OCI-LY1 (cell line): ENCODE results near the gene DYNLT4.

Source experiments
- H2AFZ ChIP-seq: fragments of 200-600 bp; sonication (generic), shearing (Covaris generic); 2 replicates; pipeline ENCODE4 v1.6.0; 2014; ENCODE audit warnings: antibody characterized with exemption, mild to moderate bottlenecking, low read length
- H3F3A ChIP-seq: fragments of 200-600 bp; sonication (generic), shearing (Covaris generic); 2 replicates; pipeline ENCODE4 v1.6.0; 2014; ENCODE audit warnings: mild to moderate bottlenecking, antibody characterized with exemption, low read length, moderate library complexity; ENCODE audit not compliant: insufficient read depth
- H3K27ac ChIP-seq: fragments of 200-600 bp; sonication (generic); 2 replicates; pipeline ENCODE4 v1.5.1; 2014; ENCODE audit warnings: low read length, mixed run types, mild to moderate bottlenecking, low read depth; ENCODE audit not compliant: poor library complexity, severe bottlenecking
- H3K27me3 ChIP-seq: fragments of 200-600 bp; sonication (generic); 2 replicates; pipeline ENCODE4 v1.6.0; 2014; ENCODE audit warnings: antibody characterized with exemption, mild to moderate bottlenecking, low read length, moderate library complexity; ENCODE audit not compliant: insufficient read depth
- H3K36me3 ChIP-seq: fragments of 200-600 bp; sonication (generic); 2 replicates; pipeline ENCODE4 v1.6.1; 2014; ENCODE audit warnings: mild to moderate bottlenecking, antibody characterized with exemption, low read length, moderate library complexity, mixed read lengths; ENCODE audit not compliant: insufficient read depth
- H3K4me1 ChIP-seq: fragments of 200-600 bp; sonication (generic); 2 replicates; pipeline ENCODE4 v1.5.1; 2014; ENCODE audit warnings: mild to moderate bottlenecking, low read length, moderate library complexity; ENCODE audit not compliant: insufficient read depth, severe bottlenecking
- H3K4me2 ChIP-seq: fragments of 200-600 bp; sonication (generic), shearing (Covaris generic); 2 replicates; pipeline ENCODE4 v1.6.1; 2014; ENCODE audit warnings: low read length
- H3K4me3 ChIP-seq: fragments of 200-600 bp; sonication (generic); 2 replicates; pipeline ENCODE4 v1.5.1; 2014; ENCODE audit warnings: low read length, low read depth, mild to moderate bottlenecking, mixed read lengths; ENCODE audit not compliant: poor library complexity, severe bottlenecking
- H3K79me2 ChIP-seq: fragments of 200-600 bp; shearing (Covaris generic); 2 replicates; pipeline ENCODE4 v1.6.1; 2016; ENCODE audit warnings: mixed run types, low read length, mixed read lengths; ENCODE audit not compliant: insufficient read depth
- H3K9ac ChIP-seq: fragments of 200-600 bp; sonication (generic), shearing (Covaris generic); 2 replicates; pipeline ENCODE4 v1.6.1; 2014; ENCODE audit warnings: mild to moderate bottlenecking, low read length, mixed read lengths
- H3K9me2 ChIP-seq: fragments of 200-600 bp; sonication (generic), shearing (Covaris generic); 2 replicates; pipeline ENCODE4 v1.6.1; 2014; ENCODE audit warnings: low read depth, mild to moderate bottlenecking, low read length, mixed read lengths
- H3K9me3 ChIP-seq: fragments of 200-600 bp; shearing (Covaris generic); 2 replicates; pipeline ENCODE4 v1.6.1; 2014; ENCODE audit warnings: low read length, mixed read lengths
- H4K20me1 ChIP-seq: fragments of 200-600 bp; sonication (generic), shearing (Covaris generic); 2 replicates; pipeline ENCODE4 v1.6.0; 2016; ENCODE audit warnings: mild to moderate bottlenecking, low read length; ENCODE audit not compliant: insufficient read depth
- CTCF ChIP-seq: fragments of 200-600 bp; sonication (generic), shearing (Covaris generic); IDR thresholded peaks from 2 replicates; pipeline ENCODE4 v1.5.1; 2017; ENCODE audit warnings: mild to moderate bottlenecking, antibody characterized with exemption, low read length, moderate library complexity, mixed read lengths
- EZH2 ChIP-seq: fragments of 200-600 bp; sonication (generic), shearing (Covaris generic); IDR thresholded peaks from 2 replicates; pipeline ENCODE4 v1.8.0; 2017; ENCODE audit warnings: borderline replicate concordance, mixed run types, mild to moderate bottlenecking, antibody characterized with exemption, low read length, moderate library complexity, mixed read lengths

Gene DYNLT4

DNA sequence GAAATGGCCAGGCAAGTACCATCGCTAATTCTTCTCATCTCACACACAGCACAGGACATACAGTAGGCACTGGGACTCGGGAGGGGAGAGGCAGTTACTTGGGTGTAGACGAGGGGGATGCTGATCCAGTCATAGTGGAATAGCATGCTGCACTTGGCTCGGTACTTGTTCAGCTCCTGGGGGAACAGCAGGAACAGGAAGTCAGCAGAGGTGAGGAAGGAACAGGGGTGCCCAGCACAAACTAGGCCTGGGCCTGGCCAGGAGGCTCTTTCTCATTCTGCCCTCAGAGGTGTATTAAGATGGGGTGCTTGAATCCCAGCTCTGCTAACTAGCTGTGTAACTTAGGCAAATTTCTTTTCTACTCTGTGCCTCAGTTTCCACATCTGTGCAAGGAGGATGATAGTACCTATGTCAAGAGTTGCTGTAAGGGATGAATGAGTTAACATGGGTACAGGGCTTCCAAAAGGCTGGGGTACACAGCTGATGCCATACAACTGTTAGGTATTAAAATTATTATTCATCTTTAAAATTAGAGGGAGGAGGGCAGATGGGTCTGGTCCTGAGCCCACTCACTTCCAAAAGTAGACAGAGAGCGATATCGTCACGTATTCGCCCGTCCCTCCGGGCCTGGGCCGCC is 21.5 kb downstream of the DYNLT4 start:
- Histone ChIP-seq H3K27me3 (no peaks in the 10 kb centered on the region), H4K20me1 (no peaks in the 10 kb centered on the region), H3K27ac (no peak overlapping the region), H3K4me1 (peaks cover 37% of the 10 kb centered on the region), H3K9me2 (no peaks in the 10 kb centered on the region), H3K36me3 (peaks cover 15% of the 10 kb centered on the region), H3K4me3 (peak overlapping the region; percentile 53), H3K9me3 (no peaks in the 10 kb centered on the region), H3K9ac (peak overlapping the region; percentile 69), H3K4me2 (peak overlapping the region; percentile 74), H2AFZ (no peak overlapping the region), H3K79me2 (no peaks in the 10 kb centered on the region), H3F3A (peaks cover 4% of the 10 kb centered on the region; the same call in 1 of the 2 replicates)
- no peak for TF ChIP-seq EZH2
- no peak for TF ChIP-seq CTCF

DNA sequence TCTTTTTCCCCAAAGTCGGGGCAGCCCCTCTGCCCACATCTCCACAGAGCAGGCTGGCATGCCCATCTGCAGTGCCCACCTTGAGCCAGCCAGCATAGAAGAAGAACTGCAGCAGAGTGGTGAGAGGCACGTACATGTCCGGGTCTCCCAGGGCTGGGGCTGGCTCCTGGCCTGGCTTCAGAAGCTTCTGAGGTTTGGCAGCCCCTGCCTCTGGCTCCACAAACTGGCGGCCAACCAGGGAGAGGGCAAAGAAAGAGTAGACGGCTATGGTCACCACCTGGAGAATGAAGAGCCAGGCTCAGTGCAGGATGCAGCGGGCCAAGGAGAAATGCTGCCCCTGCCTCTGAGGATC is 22.1 kb downstream of the DYNLT4 start:
- Histone ChIP-seq H4K20me1 (no peaks in the 10 kb centered on the region), H3K27me3 (no peaks in the 10 kb centered on the region), H3F3A (peaks cover 4% of the 10 kb centered on the region; the same call in 1 of the 2 replicates), H3K9ac (peak overlapping the region; percentile 69; the same call in 1 of the 2 replicates), H3K4me2 (peak overlapping the region; percentile 74), H2AFZ (no peak overlapping the region), H3K9me3 (no peaks in the 10 kb centered on the region), H3K27ac (peak overlapping the region; percentile 3), H3K9me2 (no peaks in the 10 kb centered on the region), H3K36me3 (peaks cover 21% of the 10 kb centered on the region), H3K79me2 (no peaks in the 10 kb centered on the region), H3K4me3 (peak overlapping the region; percentile 53), H3K4me1 (peaks cover 37% of the 10 kb centered on the region)
- TF ChIP-seq CTCF (no peak), EZH2 (no peak)

DNA sequence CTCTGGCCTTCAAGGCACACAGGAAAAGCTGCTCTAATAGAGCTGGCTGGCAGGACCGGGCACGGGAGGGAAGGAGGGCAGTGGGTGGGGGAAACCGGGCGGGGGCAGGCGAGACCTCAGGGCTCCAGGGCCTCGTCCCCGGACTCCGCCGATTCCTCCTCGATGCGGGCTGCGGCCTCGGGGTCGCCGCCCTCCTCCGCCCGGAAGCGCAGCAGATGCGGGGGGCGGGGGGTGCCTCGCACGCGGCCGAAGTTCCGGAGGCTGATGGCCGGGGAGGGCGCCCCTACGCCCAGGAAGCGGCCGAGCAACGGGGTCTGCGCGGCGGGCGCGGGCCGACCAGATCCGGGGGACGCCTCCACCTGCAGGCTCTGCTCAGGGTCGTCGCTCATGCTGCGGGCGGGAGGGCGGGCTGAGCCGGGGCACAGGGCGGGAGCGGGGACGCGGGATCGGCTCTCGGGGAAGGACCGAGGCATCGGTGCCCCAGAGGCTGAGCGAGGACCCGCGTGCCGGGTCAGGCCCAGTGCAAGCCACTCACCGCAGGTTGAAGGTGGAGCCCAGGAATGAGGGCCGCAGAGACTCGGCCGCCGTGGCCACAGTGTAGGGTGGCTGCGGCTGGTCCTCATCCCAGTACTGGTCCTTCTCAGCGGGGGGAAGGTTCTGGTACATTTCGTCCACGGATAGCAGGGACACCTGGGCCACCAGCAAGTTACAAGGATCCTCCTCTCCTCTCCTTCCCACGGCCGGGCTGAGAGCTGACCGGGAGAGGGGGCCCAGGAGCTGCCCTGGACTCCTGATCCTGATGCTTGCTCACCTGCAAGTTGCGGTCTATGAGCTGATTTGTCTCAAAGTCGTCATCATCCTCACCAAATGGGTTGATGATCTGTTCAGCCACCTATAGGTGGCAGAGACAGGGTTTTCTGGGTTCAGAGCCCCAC is 22.8 kb downstream of the DYNLT4 start:
- Histone ChIP-seq H2AFZ (no peak overlapping the region), H3K27ac (peak overlapping the region; percentile 53), H3F3A (peaks cover 4% of the 10 kb centered on the region; the same call in 1 of the 2 replicates), H3K4me2 (peak overlapping the region; percentile 74), H3K36me3 (peaks cover 27% of the 10 kb centered on the region), H3K4me3 (peak overlapping the region; percentile 53), H4K20me1 (no peaks in the 10 kb centered on the region), H3K27me3 (no peaks in the 10 kb centered on the region), H3K9me3 (no peaks in the 10 kb centered on the region), H3K9ac (peak overlapping the region; percentile 69), H3K9me2 (no peaks in the 10 kb centered on the region), H3K79me2 (no peaks in the 10 kb centered on the region), H3K4me1 (peaks cover 37% of the 10 kb centered on the region)
- TF ChIP-seq EZH2 = no peak
- peak; percentile 48 for TF ChIP-seq CTCF
